HG03159 (cell line): ENCODE results near the gene CACNA1C.
A peak's percentile ranks its signal among the peaks of the same experiment; 100 is the strongest.
"Not testable (repeated sequence)": the region's sequence is repeated elsewhere in the genome, so short reads cannot be mapped to it uniquely, and the experiment has no call there.

ENCODE experiments used
- ATAC-seq: cut with Tn5 transposase; IDR thresholded peaks from one replicate; pipeline ENCODE4 v1.9.1; 2021; ENCODE audit warnings: mild to moderate bottlenecking, moderate library complexity; ENCODE audit not compliant: unreplicated experiment

Gene CACNA1C

GRCh38 chr12:2248901-2249381 is 196.2 kb downstream of the CACNA1C start:
- peak; percentile 87 for ATAC-seq

GRCh38 chr12:2250797-2251196 is 198.0 kb downstream of the CACNA1C start:
- ATAC-seq = no peak

DNA sequence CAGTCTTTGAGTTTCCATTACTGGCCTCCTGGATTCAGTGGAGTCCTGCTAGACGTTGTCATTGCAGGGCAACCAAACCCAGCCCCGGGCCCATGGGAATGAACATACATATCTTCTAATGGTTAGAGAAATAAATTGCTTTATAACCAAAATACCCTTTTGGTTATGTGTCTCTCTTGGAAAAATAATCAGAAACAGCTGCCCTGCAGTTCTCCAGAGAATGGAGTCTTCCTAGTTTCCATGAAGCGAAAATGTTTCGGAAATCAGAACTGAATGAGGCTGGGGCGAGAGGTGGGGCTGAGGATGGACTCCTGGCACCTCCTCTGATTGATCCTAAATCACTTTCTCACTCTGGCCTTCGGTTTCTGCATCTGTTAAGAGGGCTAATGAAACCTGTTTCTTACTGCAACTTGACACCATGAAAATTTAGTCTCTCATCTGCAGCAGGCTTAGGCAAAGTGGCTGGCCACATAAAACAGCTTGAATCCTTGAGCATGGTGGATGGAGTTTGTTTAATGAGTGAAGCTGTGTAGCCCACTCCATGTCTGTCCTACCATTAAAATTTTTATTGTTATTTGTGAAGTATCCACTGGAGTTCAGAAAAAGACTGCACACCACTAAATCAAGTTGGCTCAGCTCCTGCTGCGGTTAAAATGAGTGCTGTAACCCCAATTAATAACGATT is 198.9 kb downstream of the CACNA1C start:
- no peak for ATAC-seq

GRCh38 chr12:2255311-2255710 is 202.5 kb downstream of the CACNA1C start:
- no peak for ATAC-seq

DNA sequence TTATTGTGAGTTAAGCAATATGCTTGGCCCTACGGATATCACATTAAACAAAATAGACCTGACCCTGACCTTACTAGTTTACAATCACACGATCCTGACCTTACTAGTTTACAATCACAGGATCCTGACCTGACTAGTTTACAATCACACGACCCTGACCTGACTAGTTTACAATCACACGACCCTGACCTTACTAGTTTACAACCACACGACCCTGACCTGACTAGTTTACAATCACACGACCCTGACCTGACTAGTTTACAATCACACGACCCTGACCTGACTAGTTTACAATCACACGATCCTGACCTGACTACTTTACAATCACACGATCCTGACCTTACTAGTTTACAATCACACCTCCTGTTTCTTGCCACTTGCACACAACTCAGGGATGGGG is 202.9 kb downstream of the CACNA1C start:
- not testable (repeated sequence) for ATAC-seq

- no peak for ATAC-seq
These were observed 203.7 kb downstream of the CACNA1C start for GRCh38 chr12:2256453-2256852.

DNA sequence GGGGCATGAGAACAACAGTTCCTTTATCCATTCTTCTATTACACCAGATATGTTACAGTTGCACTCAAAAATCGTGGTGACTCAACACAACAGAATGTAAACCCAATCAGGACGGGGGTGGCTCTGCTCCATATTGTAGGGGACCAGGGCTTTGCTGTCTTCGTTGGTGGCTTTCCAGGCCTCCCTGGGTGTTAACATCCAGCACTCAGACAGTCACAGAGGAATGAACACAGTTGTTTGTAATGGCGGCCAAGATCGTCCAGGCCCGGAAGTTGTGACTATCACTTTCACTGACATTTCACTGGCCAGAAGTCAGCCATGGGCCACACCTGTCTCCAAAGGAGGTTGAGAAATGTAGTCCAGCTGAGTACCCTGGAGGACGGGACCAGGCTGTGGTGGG is 204.1 kb downstream of the CACNA1C start:
- no peak for ATAC-seq

GRCh38 chr12:2258025-2258424 is 205.2 kb downstream of the CACNA1C start:
- no peak for ATAC-seq

DNA sequence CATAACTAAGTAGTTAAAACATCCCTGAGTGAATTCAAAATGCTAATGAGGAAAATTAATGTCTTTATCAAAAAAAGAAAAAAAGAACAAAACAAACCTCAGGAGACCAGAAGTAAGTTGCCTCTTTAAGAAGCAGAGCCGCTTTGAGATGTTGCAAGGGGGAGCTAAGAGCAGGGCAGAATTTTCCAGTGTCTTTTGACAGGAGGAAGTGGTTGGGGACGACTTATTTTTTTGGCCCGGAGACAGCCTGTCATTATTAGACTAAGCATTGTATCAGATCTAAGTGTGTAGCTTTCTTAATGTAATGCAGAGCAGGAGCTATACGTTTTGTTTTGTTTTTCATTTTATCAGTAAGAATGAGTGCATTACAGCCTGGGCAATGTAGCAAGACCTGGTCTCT is 206.6 kb downstream of the CACNA1C start:
- no peak for ATAC-seq

DNA sequence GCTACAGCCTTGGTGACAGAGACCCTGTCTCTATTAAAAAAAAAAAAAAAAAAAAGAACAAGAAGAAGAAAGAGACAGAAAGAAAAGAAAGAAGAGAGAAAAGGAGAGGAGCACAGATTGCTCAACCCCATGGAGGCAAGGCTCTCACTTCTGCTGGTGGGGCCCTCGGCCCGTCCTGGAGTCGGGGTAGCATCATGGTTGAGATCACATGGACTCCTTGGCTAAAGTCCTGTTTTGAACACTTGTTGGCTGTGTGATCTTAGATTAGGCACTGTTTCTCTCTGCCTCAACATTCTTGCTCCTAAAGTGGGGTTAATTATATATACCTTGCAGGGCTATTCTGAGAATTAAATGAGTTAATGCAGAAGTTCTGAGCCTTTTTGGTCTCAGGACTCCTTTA is 207.7 kb downstream of the CACNA1C start:
- ATAC-seq = no peak

GRCh38 chr12:2261708-2262107 is 208.9 kb downstream of the CACNA1C start:
- ATAC-seq = no peak

- ATAC-seq = no peak
These were observed 209.7 kb downstream of the CACNA1C start for GRCh38 chr12:2262449-2262848.

DNA sequence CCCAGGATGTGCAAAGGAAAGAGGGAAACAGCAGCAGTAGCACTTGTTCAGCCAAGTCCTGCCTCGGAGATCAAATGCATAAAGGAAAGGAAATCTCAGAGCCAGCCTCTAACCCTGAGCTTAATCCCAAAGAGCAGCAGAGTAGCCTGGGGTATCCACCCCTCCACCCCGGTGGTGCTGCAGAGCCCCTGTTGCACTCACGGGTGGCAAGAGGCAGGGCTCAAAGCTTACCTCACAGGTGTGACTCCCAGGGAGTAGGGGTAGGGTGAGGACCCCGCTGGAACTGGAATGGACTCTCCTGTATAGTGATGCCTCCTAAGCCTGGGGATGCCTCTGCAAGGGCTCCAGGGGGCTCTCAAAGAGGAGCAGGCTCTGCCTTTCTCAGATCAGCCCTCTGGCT is 211.1 kb downstream of the CACNA1C start:
- ATAC-seq = no peak

DNA sequence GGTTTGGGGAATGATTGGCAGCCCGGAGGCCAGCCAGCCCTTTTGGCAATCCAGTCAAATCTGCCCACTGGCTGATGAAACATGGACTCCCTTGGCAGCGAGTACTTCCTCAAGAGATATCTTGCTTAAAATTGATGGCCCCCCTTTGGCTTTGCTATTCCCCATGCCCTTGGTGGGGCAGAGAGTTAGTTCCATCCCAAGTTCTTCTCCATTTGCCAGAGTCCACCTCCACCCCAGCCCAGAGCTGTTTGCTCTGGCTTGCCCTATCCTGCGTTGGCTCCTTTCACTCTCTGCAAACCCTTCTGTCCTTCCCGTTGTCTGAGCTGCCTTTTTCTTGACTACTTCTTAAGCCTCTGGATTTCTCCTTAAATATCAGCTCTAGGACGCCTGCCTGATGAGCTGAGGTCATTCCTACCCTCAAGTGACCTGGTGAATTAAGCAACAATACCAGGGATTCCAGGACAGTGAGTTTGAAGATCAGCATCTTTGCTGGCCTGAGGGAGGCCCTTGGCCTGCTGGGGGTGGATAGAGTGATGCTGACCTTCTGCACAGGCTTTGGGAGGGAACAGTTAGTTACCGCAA is 212.0 kb downstream of the CACNA1C start:
- no peak for ATAC-seq

DNA sequence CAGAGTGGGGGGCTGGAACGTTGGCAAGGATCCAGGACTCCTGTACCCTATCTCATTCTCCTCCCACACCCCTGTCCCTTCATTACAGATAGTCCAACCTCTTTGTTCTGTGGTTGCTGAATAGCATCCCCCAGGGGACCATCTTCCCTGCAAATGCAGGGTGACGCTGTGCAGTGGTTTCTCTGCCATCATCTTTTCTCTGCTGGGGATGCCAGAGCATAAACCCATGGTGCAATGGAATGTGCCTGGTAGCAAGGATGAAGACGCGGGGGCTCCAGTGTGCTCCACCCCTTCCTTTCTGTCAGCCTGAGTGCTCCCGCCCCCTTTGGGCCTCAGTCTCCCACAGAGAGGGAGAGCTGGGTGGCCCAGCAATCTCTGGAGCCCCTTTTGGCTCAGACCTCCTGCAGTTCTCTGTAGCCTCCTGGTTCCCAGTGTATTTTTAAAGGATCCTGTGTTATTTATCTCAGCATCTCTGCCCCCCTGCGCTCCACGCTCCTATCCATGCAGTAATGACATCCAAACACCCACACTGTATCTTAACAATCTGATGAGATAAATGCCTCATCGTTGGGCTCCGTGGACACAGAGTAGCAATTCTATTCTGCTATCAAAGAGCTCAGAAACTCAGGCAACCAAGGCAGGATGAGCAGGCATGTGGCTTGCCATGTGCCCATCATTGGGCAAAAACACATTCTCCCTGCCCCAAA is 212.8 kb downstream of the CACNA1C start:
- ATAC-seq = no peak

DNA sequence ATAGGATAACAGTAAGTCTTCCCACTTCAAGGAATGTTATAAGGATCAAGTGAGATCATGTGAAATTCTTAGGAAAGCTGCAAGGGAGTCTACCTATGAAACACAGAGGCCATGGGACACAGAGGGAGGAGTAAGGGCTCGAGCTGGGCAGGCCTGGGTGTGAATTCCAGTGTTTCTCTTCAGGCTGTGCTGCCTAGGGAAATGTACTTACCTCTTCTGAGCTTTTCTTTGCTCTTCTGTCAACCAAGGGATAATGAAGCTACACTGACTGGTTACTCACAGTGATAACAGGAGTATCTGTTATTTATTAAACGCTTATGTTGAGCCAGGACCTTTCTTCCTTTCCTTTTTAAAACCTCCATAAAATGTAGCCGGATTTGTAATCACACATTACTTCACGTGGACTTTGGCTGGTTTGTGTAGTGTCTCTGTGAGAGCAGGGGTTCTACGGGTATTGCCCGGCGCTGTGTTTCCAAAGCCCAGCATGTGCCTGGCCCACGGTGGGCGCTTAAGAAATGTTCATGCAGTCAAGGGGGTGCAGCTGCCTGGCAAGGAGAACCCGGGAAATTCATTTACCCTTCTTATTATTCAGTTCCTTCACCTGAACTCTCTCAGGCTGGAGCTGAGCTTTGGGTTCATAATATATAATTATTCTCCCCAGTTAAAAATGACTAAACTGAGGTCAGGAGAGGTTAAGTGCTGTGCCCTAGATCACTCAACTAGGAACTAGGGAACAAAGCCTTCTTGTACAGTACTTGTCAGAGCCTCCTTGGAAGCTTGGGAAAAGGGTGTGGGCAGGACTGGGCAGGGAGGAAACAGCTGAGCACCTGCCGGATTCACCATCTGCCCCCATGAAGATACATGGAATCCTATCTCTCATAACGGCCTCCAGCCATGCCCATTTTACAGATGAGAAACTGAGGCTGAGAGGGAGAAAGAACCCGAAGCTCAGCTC is 214.2 kb downstream of the CACNA1C start:
- ATAC-seq = no peak

- no peak for ATAC-seq
These were observed 215.1 kb downstream of the CACNA1C start for GRCh38 chr12:2267703-2268470.

DNA sequence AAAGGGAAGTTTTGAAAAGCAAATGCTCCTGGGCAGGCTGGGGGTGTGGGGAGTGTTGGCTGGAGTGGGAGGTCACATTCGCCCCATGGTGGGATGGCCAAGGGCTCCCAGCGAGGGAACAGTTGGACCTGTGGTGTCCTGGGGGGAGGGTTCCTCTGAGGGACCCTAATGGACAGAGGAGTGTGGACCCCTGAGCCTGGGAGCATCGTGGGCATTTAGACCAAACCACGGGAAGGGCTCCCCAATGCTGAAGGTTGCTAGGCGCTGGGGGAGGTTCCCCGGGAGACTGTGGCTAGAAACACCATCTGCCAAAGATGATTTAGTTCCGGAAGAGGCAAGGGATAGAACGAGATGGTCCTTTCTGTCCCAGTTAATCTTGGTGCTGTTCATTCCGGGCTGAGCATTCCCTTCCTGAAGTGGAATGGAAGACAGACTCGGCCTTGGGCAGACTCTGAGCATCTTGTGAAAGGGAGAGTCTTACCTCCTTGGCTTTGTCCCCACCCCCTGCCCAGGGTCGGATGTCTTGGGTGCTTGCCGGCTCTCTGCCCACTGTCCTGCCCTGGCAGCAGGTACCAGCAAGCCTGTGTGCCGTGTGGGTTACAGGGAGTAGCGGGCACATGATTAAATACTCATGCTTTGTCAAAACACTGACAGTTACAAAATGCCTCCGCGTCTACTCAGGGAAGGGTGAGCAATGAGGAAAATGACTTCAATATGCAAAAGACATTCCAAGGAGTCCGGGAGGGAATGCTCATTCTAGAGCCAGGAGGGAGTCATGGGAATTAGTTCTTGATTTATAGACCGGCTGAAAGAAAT is 215.9 kb downstream of the CACNA1C start:
- no peak for ATAC-seq

GRCh38 chr12:2270846-2271245 is 218.1 kb downstream of the CACNA1C start:
- ATAC-seq = no peak
